Activated CD4-positive, CD25-positive, alpha-beta regulatory T cell treated with anti-CD3 and anti-CD28 coated beads, Interleukin-2, amount 50 U/mL, for 16 hours (primary cell): Measurements from ENCODE around the gene SWT1.
"Not testable (repeated sequence)": the region's sequence is repeated elsewhere in the genome, so short reads cannot be mapped to it uniquely, and the experiment has no call there.

Source experiments
- DNase-seq: peaks from one replicate; pipeline ENCODE4 v3.0.0-alpha.2; 2020; ENCODE audit warnings: low read depth, low spot score

The SWT1 gene

GRCh38 chr1:185249563-185249962 lies 92.6 kb downstream of the SWT1 start:
- no peak for DNase-seq

- no peak for DNase-seq
These were observed 93.1 kb downstream of the SWT1 start for GRCh38 chr1:185250063-185250462.

- not testable (repeated sequence) for DNase-seq
These were observed 95.0 kb downstream of the SWT1 start for GRCh38 chr1:185251928-185252327.

- DNase-seq, result not testable (repeated sequence)
These were observed 95.4 kb downstream of the SWT1 start for GRCh38 chr1:185252404-185252803.

- DNase-seq, result not testable (repeated sequence)
These were observed 98.6 kb downstream of the SWT1 start for GRCh38 chr1:185255595-185255994.

GRCh38 chr1:185257116-185257949 lies 100.4 kb downstream of the SWT1 start:
- not testable (repeated sequence) for DNase-seq

GRCh38 chr1:185257950-185258208 lies 100.9 kb downstream of the SWT1 start:
- DNase-seq, result no peak

- DNase-seq, result no peak
These were observed 101.7 kb downstream of the SWT1 start for GRCh38 chr1:185258676-185259075.

GRCh38 chr1:185260611-185261010 lies 103.6 kb downstream of the SWT1 start:
- no peak for DNase-seq

- no peak for DNase-seq
These were observed 105.2 kb downstream of the SWT1 start for GRCh38 chr1:185262151-185262550.

GRCh38 chr1:185263292-185263691 lies 106.3 kb downstream of the SWT1 start:
- DNase-seq, result no peak

GRCh38 chr1:185263780-185264179 lies 106.8 kb downstream of the SWT1 start:
- DNase-seq, result no peak

- DNase-seq, result no peak
These were observed 108.3 kb downstream of the SWT1 start for GRCh38 chr1:185265314-185265713.

- no peak for DNase-seq
These were observed 110.3 kb downstream of the SWT1 start for GRCh38 chr1:185267301-185267700.

- DNase-seq, result no peak
These were observed 110.7 kb downstream of the SWT1 start for GRCh38 chr1:185267701-185268100.

- no peak for DNase-seq
These were observed 111.4 kb downstream of the SWT1 start for GRCh38 chr1:185268352-185268751.

- DNase-seq, result no peak
These were observed 115.0 kb downstream of the SWT1 start for GRCh38 chr1:185271921-185272320.

- DNase-seq, result no peak
These were observed 122.6 kb downstream of the SWT1 start for GRCh38 chr1:185279571-185279970.

GRCh38 chr1:185280589-185280988 lies 123.6 kb downstream of the SWT1 start:
- no peak for DNase-seq

- peak; percentile 2 for DNase-seq
These were observed 124.3 kb downstream of the SWT1 start for GRCh38 chr1:185281245-185281644.

- DNase-seq, result no peak
These were observed 127.1 kb downstream of the SWT1 start for GRCh38 chr1:185284116-185284515.

GRCh38 chr1:185284533-185285276 lies 127.7 kb downstream of the SWT1 start:
- DNase-seq, result no peak

- no peak for DNase-seq
These were observed 130.5 kb downstream of the SWT1 start for GRCh38 chr1:185287451-185287850.
